ENCODE measurements around the gene CABP7.
"Not testable (repeated sequence)": the region's sequence is repeated elsewhere in the genome, so short reads cannot be mapped to it uniquely, and the experiment has no call there.

The CABP7 gene

GRCh38 chr22:29750559-29751538, 31.0 kb downstream of the CABP7 start:
- DNase-seq, result no peak

GRCh38 chr22:29751669-29752068, 31.9 kb downstream of the CABP7 start:
- no peak for DNase-seq

- no peak for DNase-seq
Observed at GRCh38 chr22:29753808-29754657, 34.2 kb downstream of the CABP7 start.

DNA sequence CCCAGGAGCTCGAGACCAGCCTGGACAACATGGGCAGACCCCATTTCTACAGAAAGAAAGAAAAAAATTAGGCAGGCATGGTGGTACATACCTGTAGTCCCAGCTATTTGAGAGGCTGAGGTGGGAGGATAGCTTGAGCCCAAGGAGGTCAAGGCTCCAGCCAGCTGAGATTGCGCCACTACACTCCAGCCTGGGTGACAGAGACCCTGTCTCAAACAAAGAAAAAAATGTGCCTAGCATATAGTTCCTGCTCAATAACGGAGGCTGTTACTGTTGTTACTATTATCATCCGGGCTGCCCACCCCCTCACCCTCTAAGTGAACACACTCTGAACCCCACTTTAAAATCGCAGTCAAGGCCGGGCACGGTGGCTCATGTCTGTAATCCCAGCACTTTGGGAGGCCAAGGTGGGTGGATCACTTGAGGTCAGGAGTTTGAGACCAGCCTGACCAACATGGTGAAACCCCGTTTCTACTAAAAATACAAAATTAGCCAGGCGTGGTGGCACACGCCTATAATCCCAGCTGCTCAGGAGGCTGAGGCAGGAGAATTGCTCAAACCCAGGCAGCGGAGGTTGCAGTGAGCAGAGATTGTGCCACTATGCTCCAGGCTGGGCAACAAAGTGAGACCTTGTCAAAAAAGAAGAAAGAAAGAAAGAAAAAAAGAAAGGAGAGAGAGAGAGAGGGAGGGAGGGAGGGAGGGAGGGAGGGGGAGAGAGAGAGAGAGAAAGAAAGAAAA, 35.0 kb downstream of the CABP7 start:
- DNase-seq, result not testable (repeated sequence)

DNA sequence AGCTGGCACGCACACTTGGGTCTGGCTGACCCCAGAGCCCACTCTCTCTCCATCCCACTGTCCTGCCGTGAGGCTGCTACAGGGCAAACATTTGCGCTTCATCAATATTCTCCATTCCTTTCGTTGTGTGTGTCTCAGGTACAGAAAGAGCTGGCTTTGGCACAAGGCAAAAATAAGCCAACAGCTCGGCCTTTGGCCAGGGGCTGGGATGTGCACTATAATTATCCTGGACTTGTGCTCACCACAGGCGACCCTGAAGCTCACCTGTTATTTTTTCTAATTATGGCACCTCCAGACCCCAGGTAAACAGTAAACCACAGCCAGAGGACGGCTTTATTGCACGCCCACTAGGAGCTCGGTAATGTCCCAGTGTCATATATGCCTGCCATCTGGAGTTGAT, 36.1 kb downstream of the CABP7 start:
- no peak for DNase-seq

- DNase-seq, result no peak
Observed at GRCh38 chr22:29756341-29756740, 36.5 kb downstream of the CABP7 start.

DNA sequence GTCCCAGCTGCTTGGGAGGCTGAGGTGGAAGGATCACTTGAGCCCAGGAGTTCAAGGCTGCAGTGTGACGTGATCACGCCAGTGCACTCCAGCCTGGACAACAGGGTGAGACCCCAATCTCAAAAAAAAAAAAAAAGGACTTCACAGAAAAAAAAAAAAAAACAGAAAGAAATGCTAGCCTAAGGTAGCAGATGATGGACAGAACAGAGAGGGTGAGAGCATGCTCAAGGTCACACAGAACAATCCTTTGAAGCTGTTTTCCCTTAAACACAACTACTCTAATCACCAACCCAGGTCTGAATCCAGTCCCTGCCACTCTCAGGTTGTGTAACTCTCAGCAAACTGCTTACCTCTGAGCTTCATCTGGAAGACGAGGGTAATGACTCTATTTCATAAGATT, 37.3 kb downstream of the CABP7 start:
- DNase-seq, result no peak

- DNase-seq, result no peak
Observed at GRCh38 chr22:29758068-29758622, 38.3 kb downstream of the CABP7 start.

- DNase-seq, result no peak
Observed at GRCh38 chr22:29758959-29759358, 39.2 kb downstream of the CABP7 start.

GRCh38 chr22:29762263-29762662, 42.5 kb downstream of the CABP7 start:
- DNase-seq, result no peak

- DNase-seq, result no peak
Observed at GRCh38 chr22:29765905-29766631, 46.3 kb downstream of the CABP7 start.

GRCh38 chr22:29766632-29767170, 46.9 kb downstream of the CABP7 start, which contains the start of gene ZMAT5:
Gene ZMAT5, minus strand, starts transcription at chr22:29767007. Its CDS starts 18,463 bp downstream, at chr22:29748544.
- peak; percentile 98 for DNase-seq

DNA sequence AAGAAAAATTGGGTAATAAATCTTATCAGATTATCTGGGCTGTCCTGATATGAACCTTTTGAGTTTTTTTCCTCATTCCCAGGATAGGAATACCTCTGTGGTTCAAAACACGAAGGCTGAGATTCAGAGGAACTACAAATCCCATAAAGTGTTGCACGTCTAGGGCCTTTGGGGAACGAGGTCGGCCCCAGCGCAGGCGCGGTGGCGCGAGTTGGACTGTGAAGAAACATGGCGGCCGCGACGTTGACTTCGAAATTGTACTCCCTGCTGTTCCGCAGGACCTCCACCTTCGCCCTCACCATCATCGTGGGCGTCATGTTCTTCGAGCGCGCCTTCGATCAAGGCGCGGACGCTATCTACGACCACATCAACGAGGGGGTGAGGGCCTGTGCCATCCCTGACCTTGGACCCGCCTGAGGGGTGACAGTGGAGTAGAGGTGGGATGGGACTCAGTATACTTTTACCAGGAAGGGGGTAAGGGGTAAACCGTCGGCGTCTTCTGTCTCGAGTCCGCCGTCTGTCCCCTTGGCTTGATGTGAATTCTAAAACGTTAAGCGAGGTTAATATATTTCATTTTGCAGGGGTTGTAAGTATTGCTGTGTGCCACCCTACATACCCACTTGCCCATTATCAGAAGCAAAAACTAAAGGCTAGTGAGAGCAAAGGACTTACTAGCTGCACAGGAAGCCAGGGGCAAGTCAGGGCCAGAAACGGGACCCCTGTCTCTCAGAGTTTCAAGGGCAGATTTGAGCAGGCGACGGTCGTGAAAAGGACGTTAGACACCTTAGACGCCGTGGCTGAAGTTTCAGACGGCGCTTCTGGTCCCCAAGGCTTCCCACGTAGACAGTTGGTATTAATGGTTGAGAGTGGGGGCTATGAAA, 47.6 kb downstream of the CABP7 start, which contains the start of gene UQCR10:
Gene UQCR10 (plus strand): TSS at position 199 of the 881 bp plus-strand sequence. CDS start 30 bp downstream, at position 229.
- peak; percentile 98 for DNase-seq

- no peak for DNase-seq
Observed at GRCh38 chr22:29768052-29768693, 48.4 kb downstream of the CABP7 start.

DNA sequence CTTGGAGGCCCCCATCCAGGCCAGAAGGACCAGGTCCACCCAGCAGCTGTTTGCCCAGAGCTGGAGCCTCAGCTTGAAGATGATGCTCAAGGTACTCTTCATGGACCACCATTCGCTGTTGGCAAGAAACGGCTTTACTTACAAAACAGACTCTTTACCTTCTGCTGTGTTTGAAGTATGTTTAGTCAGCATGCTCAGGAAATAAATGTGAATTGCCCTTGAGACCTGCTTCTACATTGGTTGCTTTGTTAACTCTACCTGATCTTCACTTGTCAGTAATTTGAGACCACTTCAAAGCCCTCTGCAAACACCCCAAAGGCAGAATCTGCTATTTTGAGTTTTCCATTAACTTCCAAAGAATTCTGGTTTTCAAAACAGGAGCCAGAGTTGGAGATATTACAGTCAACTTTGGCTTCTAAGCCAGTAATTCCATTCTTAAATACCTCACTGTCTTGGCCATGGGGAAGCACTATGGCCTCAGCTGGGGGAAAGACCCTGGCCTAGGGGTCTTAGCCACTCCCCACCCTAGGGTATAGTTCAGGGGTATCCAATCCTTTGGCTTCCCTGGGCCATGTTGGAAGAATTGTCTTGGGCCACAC, 50.0 kb downstream of the CABP7 start:
- no peak for DNase-seq

DNA sequence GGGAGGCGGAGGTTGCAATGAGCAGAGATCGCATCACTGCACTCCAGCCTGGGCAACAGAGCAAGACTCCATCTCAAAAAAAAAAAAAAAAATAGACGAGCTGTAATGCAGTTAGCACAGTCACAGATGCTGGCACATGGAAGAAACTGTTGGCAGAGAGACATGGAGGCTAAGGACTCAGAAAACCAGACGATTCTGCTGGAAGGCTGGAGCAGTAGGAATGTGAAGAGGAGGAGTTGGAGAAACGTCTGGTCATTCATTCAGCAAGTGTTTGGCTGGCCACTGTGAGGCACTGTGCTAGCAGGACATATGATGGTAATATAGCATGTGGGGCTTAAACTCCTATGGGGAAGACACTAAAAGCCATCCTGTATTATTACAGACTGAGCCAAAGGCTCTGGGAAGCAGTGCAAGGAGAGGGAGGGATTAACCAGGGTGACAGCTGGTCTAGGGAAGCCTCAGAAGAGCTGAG, 52.4 kb downstream of the CABP7 start:
- DNase-seq, result peak; percentile 11

GRCh38 chr22:29773233-29773632, 53.4 kb downstream of the CABP7 start:
- DNase-seq, result peak; percentile 65

- DNase-seq, result no peak
Observed at GRCh38 chr22:29780220-29780619, 60.4 kb downstream of the CABP7 start.

All from kidney glomerular epithelial cell (primary cell).